HG02610 (cell line): ENCODE results near the gene RPH3AL.
"Not testable (repeated sequence)": the region's sequence is repeated elsewhere in the genome, so short reads cannot be mapped to it uniquely, and the experiment has no call there.

ENCODE experiments used
- ATAC-seq: cut with Tn5 transposase; IDR thresholded peaks from one replicate; pipeline ENCODE4 v1.9.1; 2021; ENCODE audit warnings: mild to moderate bottlenecking, moderate library complexity; ENCODE audit not compliant: unreplicated experiment

RPH3AL gene

DNA sequence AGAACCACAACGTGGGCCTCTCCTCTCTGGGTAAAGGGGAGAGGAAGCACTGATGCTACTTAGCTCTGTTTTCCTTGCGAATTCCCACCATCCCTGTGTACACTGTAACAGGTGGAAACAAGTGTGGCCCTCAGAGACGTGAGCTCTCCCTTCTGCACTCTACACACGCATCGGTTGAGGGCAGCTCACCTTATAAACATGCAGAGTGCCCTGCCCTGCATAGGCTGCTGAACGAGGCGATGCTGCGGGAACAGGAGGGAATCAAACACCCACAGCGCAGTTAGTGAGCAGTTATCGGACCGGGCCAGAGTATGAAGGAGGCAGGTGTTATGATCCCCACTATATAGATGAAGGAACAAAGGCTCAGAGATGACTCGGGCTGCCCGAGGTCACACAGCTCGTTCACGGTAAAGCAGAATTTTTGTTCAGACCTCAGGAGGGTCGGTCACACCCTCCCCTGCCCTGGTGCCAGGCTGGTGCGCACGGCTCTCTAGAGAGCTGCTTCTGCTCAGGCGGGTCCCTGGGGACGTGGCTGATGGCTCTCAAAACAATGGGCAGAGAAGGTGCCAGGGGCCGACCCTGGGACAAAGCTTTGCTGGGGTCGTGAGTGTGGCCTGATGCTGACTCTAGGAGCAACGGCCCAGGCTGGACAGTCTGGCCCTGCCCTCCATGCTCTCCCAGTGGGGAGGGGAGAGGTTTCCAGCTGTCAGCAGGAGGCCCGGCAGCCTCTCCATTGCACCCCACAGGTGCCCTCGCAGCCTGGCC is 68.5 kb downstream of the RPH3AL start:
- no peak for ATAC-seq

DNA sequence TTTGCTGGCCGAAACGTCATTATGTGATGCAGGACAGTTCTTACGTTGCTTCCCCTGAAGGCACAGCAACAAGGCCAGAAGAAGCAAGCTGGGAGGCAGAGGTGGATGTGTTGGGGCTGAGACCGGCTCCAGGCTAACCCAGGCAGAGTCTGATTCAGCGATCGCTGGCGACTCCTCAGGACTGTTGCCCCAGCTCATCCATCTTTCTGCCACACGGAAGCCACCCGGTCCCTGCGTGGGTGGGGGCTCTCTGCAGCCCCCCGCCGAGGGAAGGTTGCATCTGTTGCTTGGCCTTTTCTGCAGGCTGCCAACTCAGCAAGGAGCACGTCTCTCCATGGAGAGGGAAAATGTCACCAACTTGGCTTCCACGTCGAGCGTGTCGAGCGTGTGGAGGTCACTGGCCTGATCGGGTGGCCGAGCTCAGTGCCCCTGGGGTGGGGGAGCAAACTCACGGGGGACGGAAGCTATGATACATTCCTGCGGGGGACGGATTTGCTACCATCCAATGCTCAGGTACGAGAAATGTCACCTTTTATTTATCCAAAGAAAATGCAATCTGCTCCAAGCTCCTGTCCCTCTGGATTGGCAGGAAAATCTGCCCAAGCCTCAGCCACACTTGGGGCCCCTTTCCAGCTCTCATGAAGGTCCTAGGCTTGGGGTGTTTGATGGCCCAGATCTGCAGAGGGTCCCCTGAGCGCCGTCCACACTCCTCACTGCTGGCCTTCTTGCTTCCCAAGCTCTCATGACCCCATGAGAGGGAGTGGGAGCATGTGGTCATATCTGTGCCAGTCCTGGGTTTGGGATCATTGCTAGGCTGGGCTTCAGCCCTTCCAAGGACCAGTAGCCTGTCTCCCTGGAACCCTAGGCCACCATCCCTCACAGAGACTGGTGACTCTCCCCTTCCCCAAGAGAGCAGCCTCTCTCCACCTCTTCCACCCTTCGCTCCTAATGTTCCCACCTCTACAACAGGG is 69.4 kb downstream of the RPH3AL start:
- ATAC-seq: no peak

DNA sequence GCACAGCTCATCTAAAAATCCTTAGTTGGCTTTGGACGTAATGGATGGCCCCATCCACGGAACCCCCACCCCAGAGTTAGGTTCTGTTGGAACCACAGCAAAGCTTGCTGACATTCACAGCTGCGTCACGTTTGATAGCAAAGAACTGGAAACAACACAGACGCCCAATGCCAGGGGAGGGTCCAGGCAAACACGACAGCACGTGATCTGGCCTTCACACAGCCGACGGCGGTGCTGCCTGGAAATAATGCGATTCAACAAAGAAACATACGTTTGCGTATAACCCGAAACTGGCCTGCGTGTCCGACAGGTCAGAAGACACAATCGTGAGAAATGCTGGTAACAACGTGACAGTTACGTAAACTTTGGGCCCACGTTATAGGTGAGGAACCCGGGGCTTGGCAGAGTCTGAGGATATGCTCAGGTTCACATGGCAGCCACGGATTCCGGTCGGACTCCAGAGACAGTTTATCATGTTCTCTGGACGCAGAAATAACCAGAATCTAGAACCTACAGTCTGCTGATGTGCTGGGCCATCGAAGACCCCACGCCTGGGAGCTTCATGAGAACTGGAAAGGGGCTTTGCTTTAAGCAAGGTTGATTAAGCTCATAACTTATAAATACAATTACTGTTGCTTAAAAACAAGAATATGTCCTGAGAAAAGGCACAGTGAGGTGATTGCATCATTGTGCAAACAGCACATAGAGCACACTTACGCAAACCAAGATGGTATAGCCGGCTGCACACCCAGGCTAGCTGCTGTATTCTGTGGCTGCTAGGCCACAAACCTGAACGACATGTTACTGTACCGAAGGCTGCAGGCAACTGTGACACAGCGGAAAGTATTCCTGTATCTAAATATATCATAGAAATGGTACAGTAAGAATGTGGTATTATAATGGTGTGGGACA is 70.4 kb downstream of the RPH3AL start:
- ATAC-seq: no peak

GRCh38 chr17:281365-281999 is 71.1 kb downstream of the RPH3AL start:
- ATAC-seq: no peak

- ATAC-seq: no peak
These were observed 71.7 kb downstream of the RPH3AL start for GRCh38 chr17:280901-281300.

GRCh38 chr17:280216-280615 is 72.4 kb downstream of the RPH3AL start:
- ATAC-seq: no peak

GRCh38 chr17:279776-280175 is 72.8 kb downstream of the RPH3AL start:
- ATAC-seq: no peak

GRCh38 chr17:279331-279730 is 73.3 kb downstream of the RPH3AL start:
- no peak for ATAC-seq

GRCh38 chr17:278676-279059 is 73.9 kb downstream of the RPH3AL start:
- ATAC-seq: no peak

GRCh38 chr17:278055-278675 is 74.4 kb downstream of the RPH3AL start:
- ATAC-seq: no peak

GRCh38 chr17:274902-275301 is 77.7 kb downstream of the RPH3AL start:
- no peak for ATAC-seq

- ATAC-seq: no peak
These were observed 78.4 kb downstream of the RPH3AL start for GRCh38 chr17:273981-274832.

GRCh38 chr17:272856-273255 is 79.8 kb downstream of the RPH3AL start:
- not testable (repeated sequence) for ATAC-seq

DNA sequence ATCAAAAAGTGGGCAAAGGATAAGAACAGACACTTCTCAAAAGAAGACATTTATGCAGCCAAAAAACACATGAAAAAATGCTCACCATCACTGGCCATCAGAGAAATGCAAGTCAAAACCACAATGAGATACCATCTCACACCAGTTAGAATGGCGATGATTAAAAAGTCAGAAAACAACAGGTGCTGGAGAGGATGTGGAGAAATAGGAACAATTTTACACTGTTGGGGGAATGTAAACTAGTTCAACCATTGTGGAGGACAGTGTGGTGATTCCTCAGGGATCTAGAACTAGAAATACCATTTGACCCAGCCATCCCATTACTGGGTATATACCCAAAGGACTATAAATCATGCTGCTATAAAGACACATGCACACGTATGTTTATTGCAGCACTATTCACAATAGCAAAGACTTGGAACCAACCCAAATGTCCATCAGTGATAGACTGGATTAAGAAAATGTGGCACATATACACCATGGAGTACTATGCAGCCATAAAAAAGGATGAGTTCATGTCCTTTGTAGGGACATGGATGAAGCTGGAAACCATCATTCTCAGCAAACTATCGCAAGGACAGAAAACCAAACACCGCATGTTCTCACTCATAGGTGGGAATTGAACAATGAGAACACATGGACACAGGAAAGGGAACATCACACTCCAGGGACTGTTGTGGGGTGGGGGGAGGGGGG is 80.5 kb downstream of the RPH3AL start:
- ATAC-seq: not testable (repeated sequence)

GRCh38 chr17:269616-270514 is 82.7 kb downstream of the RPH3AL start:
- ATAC-seq: no peak

DNA sequence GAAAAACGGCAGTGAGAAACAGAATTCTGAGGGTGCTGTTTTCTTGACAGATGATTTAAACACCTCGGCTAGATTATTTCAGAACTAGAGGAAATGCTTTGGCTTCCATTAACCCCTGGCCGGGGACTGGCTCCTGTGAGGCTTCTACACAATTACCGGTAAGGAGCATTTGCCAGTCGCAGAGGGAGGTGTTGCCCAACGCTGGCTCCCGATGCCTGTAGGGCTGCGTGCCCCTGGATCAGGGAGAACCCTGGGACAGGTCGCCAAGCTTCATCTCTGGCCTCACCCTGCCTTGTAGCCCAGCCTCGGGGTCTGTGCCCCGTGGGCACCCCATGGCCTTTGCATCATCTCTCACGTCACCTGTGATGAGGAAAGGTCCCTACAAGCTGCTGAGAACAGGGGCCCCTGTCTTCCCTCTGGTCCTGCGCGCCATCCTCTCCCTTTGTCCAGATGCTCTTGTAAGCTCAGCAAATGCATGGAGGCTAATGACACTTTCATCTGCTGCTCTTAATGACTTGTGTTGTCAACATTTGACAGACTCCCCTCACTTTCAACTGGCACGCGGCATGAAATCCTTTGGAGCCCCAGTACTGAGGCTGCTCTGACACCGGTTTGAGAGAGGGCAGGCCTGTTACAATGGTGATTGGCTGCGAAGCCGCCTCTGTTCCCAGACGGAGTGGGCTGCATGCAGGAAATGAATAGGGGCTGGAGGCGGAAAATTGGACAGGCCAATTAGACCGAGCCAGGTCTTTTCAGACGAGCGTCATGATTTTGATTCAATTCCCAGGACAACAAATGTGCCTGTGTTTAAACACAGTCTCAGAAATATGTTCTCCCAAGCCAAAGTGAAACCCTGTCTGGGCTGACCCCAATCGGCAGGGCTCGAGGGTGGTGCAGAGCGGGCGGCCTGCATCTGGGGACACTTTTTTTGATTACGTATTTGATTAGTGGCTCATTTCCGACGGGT is 85.6 kb downstream of the RPH3AL start:
- ATAC-seq: no peak
